Measurements from ENCODE around the gene ZNF254.

- TF ChIP-seq CTCF (IDR thresholded peaks at IDR 0.05; ENCODE audit: insufficient read depth, low read length, poor library complexity, severe bottlenecking) (no peak), EZH2phosphoT487 (conservative IDR thresholded peaks at IDR 0.05; ENCODE audit: low read length) (no peak)
Measured at GRCh38 chr19:24063295-24063694, 23.7 kb upstream of the ZNF254 start.
